HG03139 (cell line): ENCODE measurements around the gene RHPN2.
A peak's percentile ranks its signal among the peaks of the same experiment; 100 is the strongest.
"Not testable (repeated sequence)": the region's sequence is repeated elsewhere in the genome, so short reads cannot be mapped to it uniquely, and the experiment has no call there.

Experiments
- ATAC-seq: cut with Tn5 transposase; IDR thresholded peaks from one replicate; pipeline ENCODE4 v1.9.1; 2021; ENCODE audit not compliant: unreplicated experiment

The RHPN2 gene

DNA sequence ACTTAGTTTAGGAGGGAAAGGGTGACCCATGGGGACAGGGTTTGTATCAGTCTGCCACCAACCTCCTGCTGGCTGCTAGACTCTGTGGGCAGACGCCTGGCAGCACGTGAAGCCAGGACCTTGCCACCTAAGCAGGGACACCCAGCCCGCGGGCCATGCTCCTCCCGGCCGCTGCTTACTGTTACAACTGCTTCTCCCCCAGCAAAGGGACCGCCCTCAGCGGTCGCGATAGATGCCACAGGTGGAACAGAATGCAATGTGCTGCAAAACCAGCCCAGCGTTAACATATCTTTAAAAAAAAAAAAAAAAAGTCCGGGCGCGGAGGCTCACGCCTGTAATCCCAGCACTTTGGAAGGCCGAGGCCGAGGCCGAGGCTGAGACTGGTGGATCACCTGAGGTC, 1.9 kb upstream of the RHPN2 start:
- no peak for ATAC-seq

DNA sequence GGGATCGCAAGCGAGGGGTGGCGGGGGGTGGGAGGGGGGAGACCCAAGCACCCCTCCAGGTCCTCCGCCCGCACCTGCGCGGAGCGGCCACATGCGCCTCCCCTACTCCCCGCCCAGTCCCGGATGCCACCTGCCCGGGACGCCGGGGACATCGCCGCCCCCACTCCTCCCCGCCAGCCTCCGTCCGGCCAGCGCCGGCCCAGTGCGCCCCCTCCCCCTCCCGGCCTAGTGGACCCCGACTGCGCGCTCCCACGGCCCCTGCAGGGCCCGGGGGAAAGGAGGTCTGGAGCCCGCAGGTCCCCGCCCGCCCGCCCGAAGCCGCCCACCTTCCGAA, 263 bp downstream of the RHPN2 start:
- peak; percentile 28 for ATAC-seq

DNA sequence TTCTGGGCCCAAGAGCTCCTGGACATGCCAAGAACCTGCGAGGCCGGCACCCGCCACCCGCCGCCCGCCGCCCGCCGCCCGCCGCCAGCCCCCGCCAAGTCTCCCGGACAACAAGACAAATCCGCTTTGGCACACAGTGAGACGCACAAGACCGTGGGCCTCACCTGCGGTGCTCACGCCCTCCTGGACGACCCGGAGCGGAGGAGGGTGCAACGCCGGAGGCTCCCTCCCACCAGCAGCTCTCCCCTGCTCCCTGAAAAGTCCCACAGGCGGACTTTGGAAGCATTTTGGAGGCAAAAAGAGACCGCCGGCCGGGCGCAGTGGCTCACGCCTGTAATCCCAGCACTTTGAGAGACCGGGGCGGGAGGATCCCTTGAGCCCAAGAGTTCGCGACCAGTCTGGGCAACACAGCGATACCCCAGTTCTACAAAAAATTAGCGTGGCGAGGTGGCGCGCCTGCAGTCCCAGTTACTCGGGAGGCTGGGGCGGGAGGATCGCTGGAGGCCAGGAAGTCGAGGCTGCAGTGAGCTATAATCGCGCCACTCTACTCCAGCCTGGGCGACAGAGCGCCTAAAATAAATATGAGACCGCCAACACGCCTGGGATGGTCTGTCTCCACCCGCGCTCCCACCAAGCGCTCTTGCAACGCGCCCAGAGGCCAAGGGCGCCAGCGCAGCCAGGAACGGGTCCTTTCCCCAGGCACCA, 783 bp downstream of the RHPN2 start:
- ATAC-seq = no peak

DNA sequence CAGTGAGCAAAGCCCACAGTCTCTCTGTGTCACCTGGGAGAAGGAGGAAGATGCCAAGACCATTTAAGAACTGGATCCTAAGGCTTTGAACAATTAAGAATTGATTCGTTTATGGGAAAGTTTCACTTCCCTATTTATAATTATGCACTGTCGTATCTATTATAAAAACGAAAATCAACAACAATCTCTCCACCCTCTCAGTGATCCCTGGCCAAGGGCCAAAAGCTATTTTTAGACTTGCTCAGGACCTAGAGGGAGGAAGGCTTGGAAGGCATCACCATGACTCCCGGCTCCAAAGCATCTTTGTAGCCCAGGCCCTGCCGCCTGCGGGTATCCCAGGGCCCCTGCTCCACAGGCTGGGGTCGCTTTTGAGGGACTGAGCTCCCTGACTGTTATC, 1.3 kb downstream of the RHPN2 start:
- ATAC-seq = no peak

DNA sequence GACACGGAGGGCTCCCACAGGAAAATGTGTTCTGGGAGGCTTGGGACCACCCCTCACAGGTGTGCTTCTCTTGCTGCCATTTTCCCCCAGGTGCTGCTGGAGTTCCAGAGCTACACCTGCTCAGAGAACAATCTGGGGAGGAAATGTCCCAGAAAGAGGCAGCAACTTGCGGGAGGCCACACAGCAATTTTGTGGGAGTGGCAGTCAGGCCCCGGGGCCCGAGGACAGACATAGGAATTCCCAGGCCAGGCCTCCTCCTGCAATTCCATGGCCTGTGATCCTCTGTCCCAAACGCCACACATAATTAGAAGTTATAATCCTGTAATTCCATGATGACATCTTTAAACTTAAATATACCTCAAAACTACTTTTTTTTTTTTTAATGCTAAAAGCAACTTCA, 1.8 kb downstream of the RHPN2 start:
- no peak for ATAC-seq

DNA sequence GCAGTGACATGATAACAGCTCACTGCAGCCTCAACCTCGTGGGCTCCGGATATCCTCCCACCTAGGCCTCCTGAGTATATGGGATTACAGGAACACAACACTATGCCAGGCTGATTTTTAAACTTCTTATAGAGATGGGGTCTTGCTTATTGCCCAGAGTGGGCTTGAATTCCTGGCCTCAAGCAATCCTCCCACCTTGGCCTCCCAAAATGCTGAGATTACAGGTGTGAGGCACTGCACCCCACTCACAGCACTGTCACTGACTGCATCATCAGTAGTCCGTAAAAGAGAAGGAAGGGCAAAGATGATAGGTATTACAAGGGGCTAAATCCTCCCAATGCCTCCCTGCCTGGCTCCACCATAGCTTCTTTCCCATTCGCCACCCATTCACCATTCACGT, 4.1 kb downstream of the RHPN2 start:
- ATAC-seq = no peak

DNA sequence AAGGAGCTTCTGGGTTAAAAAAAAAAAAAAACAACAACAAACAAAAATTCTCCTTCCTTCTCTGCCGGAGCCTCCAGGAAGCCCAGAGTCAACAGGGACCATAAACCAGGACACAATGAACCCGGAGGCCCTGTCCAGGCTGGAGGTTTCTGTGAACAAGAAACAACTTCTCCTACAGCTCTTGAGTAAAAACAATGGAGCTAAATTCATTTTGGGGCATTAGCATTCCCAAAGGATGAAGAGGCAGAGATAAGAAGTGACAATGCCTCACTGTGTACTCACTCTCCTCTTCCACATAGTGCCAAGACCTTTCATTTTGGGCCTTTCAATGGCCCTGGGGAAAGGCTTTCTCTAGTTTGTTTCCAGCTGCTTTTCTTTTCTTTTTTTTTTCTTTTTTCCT, 9.0 kb downstream of the RHPN2 start:
- ATAC-seq = no peak

DNA sequence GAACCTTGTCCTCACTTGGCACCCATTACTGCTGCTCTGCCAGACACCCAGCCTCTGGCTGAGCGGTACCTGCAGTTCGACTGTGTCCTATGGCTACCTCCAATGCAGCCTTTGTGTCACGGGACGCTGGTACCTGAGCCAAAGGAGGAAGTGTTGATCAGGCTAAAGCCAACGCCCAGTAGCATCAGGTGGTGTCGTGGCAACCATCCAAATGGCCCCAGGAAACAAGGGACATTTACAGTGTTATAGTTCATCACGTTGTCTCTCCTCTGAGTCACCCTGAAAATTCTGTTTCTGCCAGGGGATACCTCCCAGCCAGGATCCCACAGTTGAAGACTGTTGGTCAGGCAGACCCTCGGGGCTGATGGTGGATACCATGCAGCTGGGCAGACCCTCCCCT, 10.1 kb downstream of the RHPN2 start:
- no peak for ATAC-seq

DNA sequence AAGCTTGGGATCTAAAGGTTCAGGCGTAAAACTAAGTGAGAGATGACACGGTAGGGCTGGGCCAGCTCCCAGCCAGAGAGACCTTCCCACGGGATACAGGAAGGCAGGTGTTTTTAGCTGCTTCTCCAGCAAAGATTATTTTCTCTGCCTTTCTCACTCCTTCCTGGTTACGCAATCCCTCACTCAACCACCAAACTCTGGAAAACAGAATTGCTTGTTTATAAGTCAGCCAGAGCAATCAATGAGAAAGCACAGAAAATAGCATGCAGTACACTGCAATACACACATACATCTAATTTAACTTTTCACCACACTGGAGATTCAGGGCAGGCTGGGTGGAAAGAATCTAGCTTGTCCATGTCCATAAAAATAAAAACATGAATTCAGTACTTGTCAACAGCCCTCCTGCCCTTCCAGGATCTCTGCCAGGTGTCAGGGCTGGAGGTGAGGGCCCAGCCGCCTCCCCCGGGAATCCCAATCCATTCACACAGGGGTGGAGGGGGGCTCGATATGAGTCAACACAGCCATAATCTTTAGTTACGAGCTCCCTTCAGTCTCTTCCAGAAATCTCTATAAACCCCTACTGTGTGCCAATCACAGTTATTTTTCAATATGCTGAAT, 12.2 kb downstream of the RHPN2 start:
- no peak for ATAC-seq

DNA sequence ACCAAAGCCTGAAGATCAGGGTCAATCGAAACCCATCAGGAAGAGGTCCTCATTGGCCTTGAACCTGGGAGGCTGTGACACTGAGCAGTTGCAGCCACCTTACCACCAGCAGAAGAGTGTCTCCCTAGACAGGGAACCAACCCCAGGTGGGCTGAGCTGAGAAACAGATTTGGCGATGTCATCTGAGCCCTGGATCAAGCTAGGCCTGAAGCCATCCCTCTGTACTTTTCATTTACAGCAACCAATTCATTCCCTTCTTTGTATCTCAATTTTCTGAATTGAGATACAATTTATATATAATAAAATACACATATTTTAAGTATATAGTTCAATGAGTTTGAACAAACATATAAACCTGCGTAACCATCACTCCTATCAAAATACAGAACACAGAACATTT, 14.6 kb downstream of the RHPN2 start:
- ATAC-seq = no peak

DNA sequence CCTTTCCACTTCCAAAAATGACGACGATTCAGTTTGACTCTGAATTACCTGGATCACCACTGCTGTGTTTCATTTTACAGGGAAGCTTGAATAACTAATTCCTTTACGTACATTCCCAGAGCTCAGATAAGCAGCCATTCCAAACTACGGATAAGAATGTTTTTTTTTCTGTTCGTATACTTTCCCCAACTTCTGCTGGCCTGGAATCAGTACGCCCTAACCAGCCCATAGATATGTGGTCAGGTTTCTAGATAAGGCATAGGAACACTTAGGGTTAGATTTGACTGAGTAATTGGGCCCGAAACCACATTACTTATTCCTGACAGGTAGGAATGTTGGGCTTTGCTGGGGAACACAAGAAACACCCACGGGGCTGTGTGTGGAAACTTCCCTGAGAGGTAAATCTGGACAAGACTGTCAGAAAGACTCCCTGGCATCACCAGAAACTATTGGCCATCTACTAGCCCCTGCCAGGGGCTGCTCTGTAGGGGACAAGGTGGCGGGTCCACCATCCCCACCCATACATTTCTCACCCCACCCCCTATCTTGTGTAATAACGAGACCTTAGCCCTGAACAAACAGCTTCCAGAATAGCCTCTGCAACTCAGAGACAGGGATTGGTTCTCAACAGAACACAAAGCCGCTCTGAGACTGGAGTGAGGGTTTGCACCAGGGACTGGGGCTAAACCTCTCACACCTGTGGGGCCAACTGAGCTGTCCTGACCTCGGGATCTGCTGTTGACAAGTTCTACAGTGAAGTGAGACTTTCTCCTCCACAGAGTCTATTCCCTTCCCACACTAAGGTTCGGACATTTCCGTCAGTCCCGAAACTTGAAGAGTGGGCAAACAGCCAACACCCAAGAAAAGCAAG, 15.6 kb downstream of the RHPN2 start:
- no peak for ATAC-seq

DNA sequence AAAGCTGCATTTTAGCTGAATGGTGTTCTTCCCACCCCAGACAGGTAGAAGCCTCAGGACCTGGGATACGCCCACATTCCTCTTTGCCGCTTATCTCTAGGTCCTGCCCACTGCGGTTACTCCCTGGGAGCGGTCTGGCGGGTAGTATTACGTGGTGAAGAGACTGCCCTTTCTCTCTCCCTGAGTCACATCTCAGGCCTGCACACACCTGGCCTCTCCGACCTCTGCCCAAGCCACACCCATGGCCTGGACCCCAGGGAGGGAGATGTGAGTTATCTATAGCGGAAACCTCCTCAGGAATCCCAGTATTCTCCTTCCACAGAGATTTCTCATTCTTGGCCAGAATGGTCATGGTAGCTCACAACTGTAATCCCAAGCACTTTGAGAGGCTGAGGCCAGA, 17.3 kb downstream of the RHPN2 start:
- ATAC-seq = no peak

DNA sequence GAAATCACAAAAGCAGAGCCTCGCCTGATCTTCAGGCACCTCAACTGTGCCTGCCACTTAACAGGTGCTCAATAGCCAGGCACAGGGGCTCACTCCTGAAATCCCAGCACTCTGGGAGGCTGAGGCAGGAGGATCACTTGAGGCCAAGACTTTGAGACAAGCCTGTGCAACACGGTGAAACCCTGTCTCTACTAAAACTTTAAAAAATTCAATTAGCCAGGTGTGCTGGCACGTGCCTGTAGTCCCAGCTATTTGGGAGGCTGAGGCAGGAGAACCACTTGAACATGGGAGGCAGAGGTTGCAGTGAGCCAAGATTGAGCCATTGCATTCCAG, 22.9 kb downstream of the RHPN2 start:
- not testable (repeated sequence) for ATAC-seq

DNA sequence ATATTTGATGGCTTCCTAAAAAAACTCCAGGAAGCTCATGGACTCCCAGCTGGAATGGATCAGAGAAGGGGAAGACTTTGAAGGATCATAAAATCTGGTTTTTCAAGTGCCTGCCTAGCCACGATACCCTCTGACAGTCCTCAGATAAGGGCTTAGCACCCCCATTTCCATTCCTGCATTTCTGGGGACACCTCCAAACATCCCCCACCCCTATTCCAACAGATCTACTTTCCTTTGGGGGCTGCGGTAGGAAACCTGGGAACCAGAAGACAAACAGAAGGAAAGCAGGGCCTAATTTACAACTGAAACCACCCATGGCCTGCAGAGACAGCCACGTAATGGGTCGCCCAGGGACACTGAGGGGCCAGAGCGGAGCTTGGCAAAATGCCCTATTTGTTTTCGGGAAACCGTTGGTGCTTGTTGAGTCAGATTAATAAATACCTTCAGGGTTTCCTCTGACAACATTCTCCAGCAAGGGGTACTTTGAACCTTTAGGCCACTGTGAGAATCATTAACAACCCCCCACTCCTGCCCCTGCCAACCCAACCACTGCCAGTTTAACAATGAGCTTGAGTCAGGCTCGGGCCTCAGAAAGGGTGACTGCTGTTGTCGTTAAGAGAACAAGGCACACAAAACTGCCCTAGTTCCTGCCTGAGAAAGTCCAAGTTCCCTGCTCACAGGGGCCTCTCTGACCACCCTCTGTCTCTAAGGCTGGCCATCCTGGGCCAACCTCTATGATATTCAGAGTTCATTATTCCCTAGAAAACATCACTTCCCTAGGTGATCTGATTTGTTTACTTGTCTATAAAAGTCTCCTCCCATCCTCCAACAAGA, 23.5 kb downstream of the RHPN2 start:
- ATAC-seq = no peak

DNA sequence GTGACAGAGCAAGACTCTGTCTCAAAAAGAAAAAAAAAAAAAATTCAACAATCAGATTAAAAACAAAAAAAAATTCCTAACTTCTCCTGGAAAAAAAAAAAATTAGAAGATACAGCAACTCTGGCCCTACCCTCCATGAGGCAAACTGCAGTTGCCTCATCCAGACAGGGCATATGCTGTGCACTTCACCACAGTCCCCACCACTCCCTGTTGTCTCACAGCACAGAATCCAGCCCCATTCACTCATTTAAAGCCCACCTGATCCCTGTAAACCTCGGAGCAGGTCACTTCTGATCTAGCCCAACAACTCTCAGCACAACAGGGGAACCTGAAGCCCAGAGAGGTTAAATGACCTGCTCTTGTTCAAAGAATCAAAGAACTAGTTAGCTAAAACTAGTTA, 24.9 kb downstream of the RHPN2 start:
- no peak for ATAC-seq

DNA sequence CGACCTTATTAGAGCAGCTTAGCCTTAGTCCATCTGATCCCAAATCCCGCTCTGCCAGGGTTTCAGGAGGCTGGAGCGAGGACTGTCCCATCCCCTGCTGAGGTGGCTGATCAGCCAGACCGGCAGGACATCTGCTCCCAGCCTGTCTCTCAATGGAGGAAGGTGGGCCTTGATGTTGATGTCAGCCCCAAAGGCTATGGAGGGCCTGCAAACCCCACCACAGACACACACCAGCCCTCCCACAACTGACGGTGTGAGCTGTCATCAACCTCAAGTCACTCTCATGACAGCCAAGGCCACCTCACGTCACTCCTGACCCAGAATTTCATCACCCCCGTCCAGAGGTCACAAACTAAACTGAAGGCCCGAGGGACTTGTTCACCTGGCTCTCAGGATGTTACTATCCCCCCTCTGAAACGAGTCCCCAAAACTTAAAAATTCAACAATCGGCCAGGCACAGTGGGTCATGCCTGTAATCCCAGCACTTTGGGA, 25.5 kb downstream of the RHPN2 start:
- ATAC-seq = no peak

DNA sequence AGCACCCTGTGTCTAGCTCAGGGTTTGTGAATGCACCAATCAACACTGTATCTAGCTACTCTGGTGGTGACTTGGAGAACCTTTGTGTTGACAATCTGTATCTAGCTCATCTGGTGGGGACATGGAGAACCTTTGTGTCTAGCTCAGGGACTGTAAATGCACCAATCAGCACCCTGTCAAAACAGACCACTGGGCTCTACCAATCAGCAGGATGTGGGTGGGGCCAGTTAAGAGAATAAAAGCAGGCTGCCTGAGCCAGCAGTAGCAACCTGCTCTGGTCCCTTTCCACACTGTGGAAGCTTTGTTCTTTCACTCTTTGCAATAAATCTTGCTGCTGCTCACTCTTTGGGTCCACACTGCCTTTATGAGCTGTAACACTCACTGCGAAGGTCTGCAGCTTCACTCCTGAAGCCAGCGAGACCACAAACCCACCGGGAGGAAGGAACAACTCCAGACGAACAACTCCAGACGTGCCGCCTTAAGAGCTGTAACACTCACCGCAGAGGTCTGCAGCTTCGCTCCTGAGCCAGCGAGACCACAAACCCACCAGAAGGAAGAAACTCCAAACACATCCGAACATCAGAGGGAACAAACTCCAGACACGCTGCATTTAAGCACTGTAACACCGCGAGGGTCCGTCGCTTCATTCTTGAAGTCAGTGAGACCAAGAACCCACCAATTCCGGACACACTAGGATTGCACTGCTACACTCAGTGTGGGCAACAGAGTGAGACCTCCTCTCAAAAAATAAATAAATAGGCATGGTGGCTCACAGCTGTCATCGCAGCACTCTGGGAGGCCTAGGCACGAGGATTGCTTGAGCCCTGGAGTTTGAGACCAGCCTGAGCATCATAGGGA, 27.3 kb downstream of the RHPN2 start:
- not testable (repeated sequence) for ATAC-seq

DNA sequence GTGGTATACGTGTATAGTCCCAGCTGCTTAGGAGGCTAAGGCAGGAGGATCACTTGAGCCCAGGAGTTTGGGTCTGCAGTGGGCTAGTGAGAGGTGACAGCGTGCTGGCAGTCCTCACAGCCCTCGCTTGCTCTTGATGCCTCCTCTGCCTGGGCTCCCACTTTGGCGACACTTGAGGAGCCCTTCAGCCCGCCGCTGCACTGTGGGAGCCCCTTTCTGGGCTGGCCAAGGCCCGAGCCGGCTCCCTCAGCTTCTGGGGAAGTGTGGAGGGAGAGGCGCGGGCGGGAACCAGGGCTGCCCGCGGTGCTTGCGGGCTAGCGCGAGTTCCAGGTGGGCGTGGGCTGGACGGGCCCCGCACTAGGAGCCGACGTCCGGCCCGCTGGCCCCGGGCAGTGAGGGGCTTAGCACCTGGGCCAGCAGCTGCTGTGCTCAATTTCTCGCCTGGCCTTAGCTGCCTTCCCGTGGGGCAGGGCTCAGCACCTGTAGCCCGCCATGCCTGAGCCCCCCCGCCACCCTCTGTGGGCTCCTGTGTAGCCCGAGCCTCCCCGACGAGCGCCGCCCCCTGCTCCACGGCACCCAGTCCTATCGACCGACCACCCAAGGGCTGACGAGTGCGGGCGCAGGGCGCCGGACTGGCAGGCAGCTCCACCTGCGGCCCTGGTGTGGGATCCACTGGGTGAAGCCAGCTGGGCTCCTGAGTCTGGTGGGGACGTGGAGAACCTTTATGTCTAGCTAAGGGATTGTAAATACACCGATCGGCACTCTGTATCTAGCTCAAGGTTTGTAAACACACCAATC, 28.1 kb downstream of the RHPN2 start:
- ATAC-seq = not testable (repeated sequence)

DNA sequence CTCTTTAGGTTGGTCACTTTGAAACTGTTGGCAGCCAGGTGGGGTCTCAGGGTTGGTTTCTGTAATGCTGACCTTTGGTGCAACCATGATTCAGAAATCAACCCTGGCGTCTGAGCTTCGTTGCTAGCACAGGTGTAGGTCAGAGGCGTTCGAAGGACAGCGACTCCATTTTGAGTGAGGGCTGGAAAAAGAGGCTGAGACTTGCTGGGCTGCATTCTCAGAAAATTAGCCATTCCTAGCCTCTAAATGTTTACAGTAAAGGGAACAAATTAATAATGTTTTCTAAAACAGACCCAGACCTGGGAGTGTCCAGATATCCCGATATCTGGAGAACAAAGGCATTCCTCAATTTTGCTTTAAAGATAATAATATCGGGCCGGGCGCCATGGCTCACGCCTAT, 29.2 kb downstream of the RHPN2 start:
- ATAC-seq = no peak
